HEK293 (cell line): ENCODE data around the gene CRYBG2.

ENCODE experiments used
- CTCF ChIA-PET: fragments of 350-600 bp; formaldehyde crosslinking; extraction: SDS; loops from one replicate; lab custom pipeline; 2021; ENCODE audit warnings: antibody characterized with exemption; lab: Yijun Ruan, JAX
- POLR2A ChIA-PET: fragments of 300-600 bp; formaldehyde crosslinking; extraction: SDS; loops from one replicate; lab custom pipeline; 2020; ENCODE audit warnings: antibody characterized with exemption, inconsistent platforms; lab: Yijun Ruan, JAX
- H3K27ac ChIP-seq: fragments of 200-500 bp; sonication (Bioruptor generic); 2 replicates; pipeline ENCODE4 v1.5.1; 2014; ENCODE audit warnings: low read depth, low read length, control low read depth, inconsistent platforms; ENCODE audit errors: extremely low read depth
- H3K36me3 ChIP-seq, 2 experiments: fragments of 200-500 bp in 1 of 2; sonication (Bioruptor generic) in 1 of 2; 1 replicate in 1 of 2; 2 replicates in 1 of 2; pipeline ENCODE4 v1.5.1; 2014 to 2017; ENCODE audit warnings: inconsistent platforms in 2 of 2, low read length in 2 of 2; ENCODE audit not compliant: control insufficient read depth in 2 of 2, insufficient read depth in 1 of 2
- H3K4me1 ChIP-seq: fragments of 200-500 bp; sonication (Bioruptor generic); 2 replicates; pipeline ENCODE4 v1.5.1; 2014; ENCODE audit warnings: mild to moderate bottlenecking, low read length, inconsistent platforms; ENCODE audit not compliant: control insufficient read depth, insufficient read depth
- H3K4me3 ChIP-seq: 2 replicates; pipeline ENCODE4 v1.5.1; 2011; ENCODE audit warnings: low read depth, mild to moderate bottlenecking, control low read depth, low read length, moderate library complexity
- H3K9me3 ChIP-seq: fragments of 200-500 bp; sonication (Bioruptor generic); 2 replicates; pipeline ENCODE4 v1.5.1; 2014; ENCODE audit warnings: low read depth, low read length, inconsistent platforms; ENCODE audit not compliant: control insufficient read depth, insufficient read depth
- EGR2 ChIP-seq: fragments of 450-650 bp; formaldehyde crosslinking; IDR thresholded peaks from 2 replicates; pipeline ENCODE4 v1.5.1; 2016; ENCODE audit warnings: low read depth, missing biosample characterization, missing genetic modification characterization
- GFI1B ChIP-seq: fragments of 450-650 bp; formaldehyde crosslinking; IDR thresholded peaks from 2 replicates; pipeline ENCODE4 v1.5.1; 2016; ENCODE audit warnings: missing biosample characterization, missing genetic modification characterization
- KLF10 ChIP-seq: fragments of 450-650 bp; IDR thresholded peaks from 2 replicates; pipeline ENCODE4 v1.5.1; 2018; ENCODE audit warnings: missing biosample characterization, mild to moderate bottlenecking, missing genetic modification characterization
- KLF16 ChIP-seq: fragments of 450-650 bp; formaldehyde crosslinking; IDR thresholded peaks from 2 replicates; pipeline ENCODE4 v1.5.1; 2017; ENCODE audit warnings: missing biosample characterization, missing genetic modification characterization
- PRDM1 ChIP-seq: fragments of 450-650 bp; formaldehyde crosslinking; IDR thresholded peaks from 2 replicates; pipeline ENCODE4; 2016; ENCODE audit warnings: missing biosample characterization, missing genetic modification characterization
- SETDB1 ChIP-seq: IDR thresholded peaks from one replicate; pipeline ENCODE4 v1.6.1; 2017; ENCODE audit warnings: mild to moderate bottlenecking, low read length, moderate library complexity, mixed read lengths; ENCODE audit not compliant: insufficient read length
- YY1 ChIP-seq: fragments of 450-650 bp; formaldehyde crosslinking; IDR thresholded peaks from 2 replicates; pipeline ENCODE4 v1.5.1; 2018; ENCODE audit warnings: missing biosample characterization, missing genetic modification characterization
- ZBTB20 ChIP-seq: fragments of 450-650 bp; formaldehyde crosslinking; IDR thresholded peaks from 2 replicates; pipeline ENCODE4 v1.5.1; 2016; ENCODE audit warnings: missing biosample characterization, missing genetic modification characterization
- ZBTB48 ChIP-seq: fragments of 450-650 bp; formaldehyde crosslinking; IDR thresholded peaks from 2 replicates; pipeline ENCODE4 v1.5.1; 2016; ENCODE audit warnings: missing biosample characterization, missing genetic modification characterization
- ZIC2 ChIP-seq: fragments of 450-650 bp; formaldehyde crosslinking; IDR thresholded peaks from 2 replicates; pipeline ENCODE4 v1.5.1; 2016; ENCODE audit warnings: missing biosample characterization, missing genetic modification characterization
- ZNF19 ChIP-seq: fragments of 450-650 bp; formaldehyde crosslinking; IDR thresholded peaks from 2 replicates; pipeline ENCODE4; 2016; ENCODE audit warnings: missing biosample characterization, missing genetic modification characterization, low read depth
- ZNF202 ChIP-seq: fragments of 450-650 bp; formaldehyde crosslinking; IDR thresholded peaks from 2 replicates; pipeline ENCODE4 v1.5.1; 2016; ENCODE audit warnings: missing biosample characterization, missing genetic modification characterization, borderline replicate concordance
- ZNF248 ChIP-seq: fragments of 450-650 bp; formaldehyde crosslinking; IDR thresholded peaks from 2 replicates; pipeline ENCODE4 v1.5.1; 2017; ENCODE audit warnings: missing biosample characterization, missing genetic modification characterization
- ZNF473 ChIP-seq: fragments of 450-650 bp; formaldehyde crosslinking; IDR thresholded peaks from 2 replicates; pipeline ENCODE4 v1.5.1; 2017; ENCODE audit warnings: missing biosample characterization, missing genetic modification characterization
- ZNF530 ChIP-seq: fragments of 450-650 bp; formaldehyde crosslinking; IDR thresholded peaks from 2 replicates; pipeline ENCODE4 v1.5.1; 2016; ENCODE audit warnings: low read depth, missing biosample characterization, missing genetic modification characterization
- ZNF561 ChIP-seq: fragments of 450-650 bp; IDR thresholded peaks from 2 replicates; pipeline ENCODE4 v1.5.1; 2018; ENCODE audit warnings: missing biosample characterization, missing genetic modification characterization, borderline replicate concordance
- ZNF580 ChIP-seq: fragments of 450-650 bp; formaldehyde crosslinking; IDR thresholded peaks from 2 replicates; pipeline ENCODE4 v1.5.1; 2016; ENCODE audit warnings: missing biosample characterization, missing genetic modification characterization
- ZNF585B ChIP-seq: fragments of 450-650 bp; formaldehyde crosslinking; IDR thresholded peaks from 2 replicates; pipeline ENCODE4 v1.5.1; 2016; ENCODE audit warnings: missing biosample characterization, missing genetic modification characterization
- ZNF600 ChIP-seq: fragments of 450-650 bp; formaldehyde crosslinking; IDR thresholded peaks from 2 replicates; pipeline ENCODE4 v1.5.1; 2016; ENCODE audit warnings: missing biosample characterization, missing genetic modification characterization
- ZNF692 ChIP-seq: fragments of 450-650 bp; formaldehyde crosslinking; IDR thresholded peaks from 2 replicates; pipeline ENCODE4 v1.5.1; 2016; ENCODE audit warnings: missing biosample characterization, missing genetic modification characterization
- ZNF704 ChIP-seq: fragments of 450-650 bp; formaldehyde crosslinking; IDR thresholded peaks from 2 replicates; pipeline ENCODE4 v1.5.1; 2016; ENCODE audit warnings: missing biosample characterization, missing genetic modification characterization
- ZNF843 ChIP-seq: fragments of 450-650 bp; formaldehyde crosslinking; IDR thresholded peaks from 2 replicates; pipeline ENCODE4 v1.5.1; 2016; ENCODE audit warnings: missing biosample characterization, missing genetic modification characterization
- TF ChIP-seq, protein P1 (sequence below): fragments of 450-650 bp; formaldehyde crosslinking; IDR thresholded peaks from 2 replicates; pipeline ENCODE4 v1.5.1; 2016; ENCODE audit warnings: missing biosample characterization, missing genetic modification characterization
- TF ChIP-seq, protein P2 (sequence below): fragments of 450-650 bp; formaldehyde crosslinking; IDR thresholded peaks from 2 replicates; pipeline ENCODE4 v1.5.1; 2016; ENCODE audit warnings: missing biosample characterization, missing genetic modification characterization
- TF ChIP-seq, protein P3 (sequence below): fragments of 450-650 bp; formaldehyde crosslinking; IDR thresholded peaks from 2 replicates; pipeline ENCODE4 v1.5.1; 2016; ENCODE audit warnings: missing biosample characterization, missing genetic modification characterization, borderline replicate concordance

The CRYBG2 gene

GRCh38 chr1:26336477-26337205 lies 17.3 kb downstream of the CRYBG2 start:
- Histone ChIP-seq H3K4me3 (peak overlapping the region; percentile 76), H3K4me1 (no peaks in the 10 kb centered on the region), H3K27ac (no peak overlapping the region; the same call in 1 of the 2 replicates), H3K36me3 (no peaks in the 10 kb centered on the region), H3K9me3 (no peaks in the 10 kb centered on the region)
- ChIA-PET CTCF (interaction anchor here (1.0 to 4.8 kb wide), 3 partner anchors 14 to 81 kb away, joined by 3 to 23 read pairs (median 13); no protein-coding TSS in a partner anchor), POLR2A (interaction anchor here (0.9 kb wide), 1 partner anchor 62 kb away, joined by 3 read pairs; no protein-coding TSS in a partner anchor)
- TF ChIP-seq ZBTB20 (tag by site-specific recombination) (peak; percentile 51), ZNF530 (tag by site-specific recombination) (no peak), SETDB1 (peak; percentile 21), YY1 (tag by site-specific recombination) (no peak), ZNF248 (tag by site-specific recombination) (no peak), ZNF600 (tag by site-specific recombination) (peak; percentile 90), ZNF704 (no peak), KLF16 (tag by site-specific recombination) (peak; percentile 73; the same call in 1 of the 2 replicates), PRDM1 (no peak), ZNF202 (tag by site-specific recombination) (no peak), ZIC2 (tag by site-specific recombination) (0 out of 2 replicates have a peak, but pooled peaks have one; percentile 27), ZNF843 (no peak), ZNF473 (tag by site-specific recombination) (no peak), EGR2 (tag by site-specific recombination) (peak; percentile 44), ZNF561 (tag by site-specific recombination) (peak; percentile 62; the same call in 1 of the 2 replicates), ZNF692 (tag by site-specific recombination) (peak; percentile 90), GFI1B (tag by site-specific recombination) (no peak), KLF10 (tag by site-specific recombination) (peak; percentile 85), ZNF585B (tag by site-specific recombination) (no peak), ZNF580 (tag by site-specific recombination) (no peak), ZBTB48 (no peak), ZNF19 (tag by site-specific recombination) (no peak)
- TF ChIP-seq, protein P1, sequence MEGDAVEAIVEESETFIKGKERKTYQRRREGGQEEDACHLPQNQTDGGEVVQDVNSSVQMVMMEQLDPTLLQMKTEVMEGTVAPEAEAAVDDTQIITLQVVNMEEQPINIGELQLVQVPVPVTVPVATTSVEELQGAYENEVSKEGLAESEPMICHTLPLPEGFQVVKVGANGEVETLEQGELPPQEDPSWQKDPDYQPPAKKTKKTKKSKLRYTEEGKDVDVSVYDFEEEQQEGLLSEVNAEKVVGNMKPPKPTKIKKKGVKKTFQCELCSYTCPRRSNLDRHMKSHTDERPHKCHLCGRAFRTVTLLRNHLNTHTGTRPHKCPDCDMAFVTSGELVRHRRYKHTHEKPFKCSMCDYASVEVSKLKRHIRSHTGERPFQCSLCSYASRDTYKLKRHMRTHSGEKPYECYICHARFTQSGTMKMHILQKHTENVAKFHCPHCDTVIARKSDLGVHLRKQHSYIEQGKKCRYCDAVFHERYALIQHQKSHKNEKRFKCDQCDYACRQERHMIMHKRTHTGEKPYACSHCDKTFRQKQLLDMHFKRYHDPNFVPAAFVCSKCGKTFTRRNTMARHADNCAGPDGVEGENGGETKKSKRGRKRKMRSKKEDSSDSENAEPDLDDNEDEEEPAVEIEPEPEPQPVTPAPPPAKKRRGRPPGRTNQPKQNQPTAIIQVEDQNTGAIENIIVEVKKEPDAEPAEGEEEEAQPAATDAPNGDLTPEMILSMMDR (tag by site-specific recombination) = no peak
- TF ChIP-seq, protein P2, sequence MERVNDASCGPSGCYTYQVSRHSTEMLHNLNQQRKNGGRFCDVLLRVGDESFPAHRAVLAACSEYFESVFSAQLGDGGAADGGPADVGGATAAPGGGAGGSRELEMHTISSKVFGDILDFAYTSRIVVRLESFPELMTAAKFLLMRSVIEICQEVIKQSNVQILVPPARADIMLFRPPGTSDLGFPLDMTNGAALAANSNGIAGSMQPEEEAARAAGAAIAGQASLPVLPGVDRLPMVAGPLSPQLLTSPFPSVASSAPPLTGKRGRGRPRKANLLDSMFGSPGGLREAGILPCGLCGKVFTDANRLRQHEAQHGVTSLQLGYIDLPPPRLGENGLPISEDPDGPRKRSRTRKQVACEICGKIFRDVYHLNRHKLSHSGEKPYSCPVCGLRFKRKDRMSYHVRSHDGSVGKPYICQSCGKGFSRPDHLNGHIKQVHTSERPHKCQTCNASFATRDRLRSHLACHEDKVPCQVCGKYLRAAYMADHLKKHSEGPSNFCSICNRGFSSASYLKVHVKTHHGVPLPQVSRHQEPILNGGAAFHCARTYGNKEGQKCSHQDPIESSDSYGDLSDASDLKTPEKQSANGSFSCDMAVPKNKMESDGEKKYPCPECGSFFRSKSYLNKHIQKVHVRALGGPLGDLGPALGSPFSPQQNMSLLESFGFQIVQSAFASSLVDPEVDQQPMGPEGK = peak; percentile 80
- TF ChIP-seq, protein P3, sequence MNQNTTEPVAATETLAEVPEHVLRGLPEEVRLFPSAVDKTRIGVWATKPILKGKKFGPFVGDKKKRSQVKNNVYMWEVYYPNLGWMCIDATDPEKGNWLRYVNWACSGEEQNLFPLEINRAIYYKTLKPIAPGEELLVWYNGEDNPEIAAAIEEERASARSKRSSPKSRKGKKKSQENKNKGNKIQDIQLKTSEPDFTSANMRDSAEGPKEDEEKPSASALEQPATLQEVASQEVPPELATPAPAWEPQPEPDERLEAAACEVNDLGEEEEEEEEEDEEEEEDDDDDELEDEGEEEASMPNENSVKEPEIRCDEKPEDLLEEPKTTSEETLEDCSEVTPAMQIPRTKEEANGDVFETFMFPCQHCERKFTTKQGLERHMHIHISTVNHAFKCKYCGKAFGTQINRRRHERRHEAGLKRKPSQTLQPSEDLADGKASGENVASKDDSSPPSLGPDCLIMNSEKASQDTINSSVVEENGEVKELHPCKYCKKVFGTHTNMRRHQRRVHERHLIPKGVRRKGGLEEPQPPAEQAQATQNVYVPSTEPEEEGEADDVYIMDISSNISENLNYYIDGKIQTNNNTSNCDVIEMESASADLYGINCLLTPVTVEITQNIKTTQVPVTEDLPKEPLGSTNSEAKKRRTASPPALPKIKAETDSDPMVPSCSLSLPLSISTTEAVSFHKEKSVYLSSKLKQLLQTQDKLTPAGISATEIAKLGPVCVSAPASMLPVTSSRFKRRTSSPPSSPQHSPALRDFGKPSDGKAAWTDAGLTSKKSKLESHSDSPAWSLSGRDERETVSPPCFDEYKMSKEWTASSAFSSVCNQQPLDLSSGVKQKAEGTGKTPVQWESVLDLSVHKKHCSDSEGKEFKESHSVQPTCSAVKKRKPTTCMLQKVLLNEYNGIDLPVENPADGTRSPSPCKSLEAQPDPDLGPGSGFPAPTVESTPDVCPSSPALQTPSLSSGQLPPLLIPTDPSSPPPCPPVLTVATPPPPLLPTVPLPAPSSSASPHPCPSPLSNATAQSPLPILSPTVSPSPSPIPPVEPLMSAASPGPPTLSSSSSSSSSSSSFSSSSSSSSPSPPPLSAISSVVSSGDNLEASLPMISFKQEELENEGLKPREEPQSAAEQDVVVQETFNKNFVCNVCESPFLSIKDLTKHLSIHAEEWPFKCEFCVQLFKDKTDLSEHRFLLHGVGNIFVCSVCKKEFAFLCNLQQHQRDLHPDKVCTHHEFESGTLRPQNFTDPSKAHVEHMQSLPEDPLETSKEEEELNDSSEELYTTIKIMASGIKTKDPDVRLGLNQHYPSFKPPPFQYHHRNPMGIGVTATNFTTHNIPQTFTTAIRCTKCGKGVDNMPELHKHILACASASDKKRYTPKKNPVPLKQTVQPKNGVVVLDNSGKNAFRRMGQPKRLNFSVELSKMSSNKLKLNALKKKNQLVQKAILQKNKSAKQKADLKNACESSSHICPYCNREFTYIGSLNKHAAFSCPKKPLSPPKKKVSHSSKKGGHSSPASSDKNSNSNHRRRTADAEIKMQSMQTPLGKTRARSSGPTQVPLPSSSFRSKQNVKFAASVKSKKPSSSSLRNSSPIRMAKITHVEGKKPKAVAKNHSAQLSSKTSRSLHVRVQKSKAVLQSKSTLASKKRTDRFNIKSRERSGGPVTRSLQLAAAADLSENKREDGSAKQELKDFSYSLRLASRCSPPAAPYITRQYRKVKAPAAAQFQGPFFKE (tag by site-specific recombination) = no peak
